ENCODE data around the gene TRIM74.
"Not testable (repeated sequence)": the region's sequence is repeated elsewhere in the genome, so short reads cannot be mapped to it uniquely, and the experiment has no call there.

The TRIM74 gene

GRCh38 chr7:72928216-72928615 lies 41.0 kb downstream of the TRIM74 start:
- H3K4me3 ChIP-seq (ENCODE audit: low read depth, low read length); DNase-seq (ENCODE audit: low read depth, low spot score); POLR2A ChIA-PET; CTCF ChIA-PET: not testable (repeated sequence)

GRCh38 chr7:72927791-72928190 lies 41.5 kb downstream of the TRIM74 start:
- CTCF ChIA-PET = interaction anchor here (1.3 kb wide), 1 partner anchor 25 kb away, joined by 3 read pairs; no protein-coding TSS in a partner anchor
- H3K4me3 ChIP-seq (ENCODE audit: low read depth, low read length); POLR2A ChIA-PET; DNase-seq (ENCODE audit: low read depth, low spot score): not testable (repeated sequence)

GRCh38 chr7:72925546-72926120 lies 43.6 kb downstream of the TRIM74 start:
- POLR2A ChIA-PET = no interaction called here

GRCh38 chr7:72924733-72925545 lies 44.3 kb downstream of the TRIM74 start, which contains the start of gene POM121:
TSS of gene POM121 (plus strand) at chr7:72925095. CDS start at chr7:72925122, 27 bp downstream.
- peak; percentile 29 for DNase-seq (ENCODE audit: low read depth, low spot score)
- ChIA-PET CTCF (no interaction called here), POLR2A (no interaction called here)
- TF ChIP-seq, protein P1, sequence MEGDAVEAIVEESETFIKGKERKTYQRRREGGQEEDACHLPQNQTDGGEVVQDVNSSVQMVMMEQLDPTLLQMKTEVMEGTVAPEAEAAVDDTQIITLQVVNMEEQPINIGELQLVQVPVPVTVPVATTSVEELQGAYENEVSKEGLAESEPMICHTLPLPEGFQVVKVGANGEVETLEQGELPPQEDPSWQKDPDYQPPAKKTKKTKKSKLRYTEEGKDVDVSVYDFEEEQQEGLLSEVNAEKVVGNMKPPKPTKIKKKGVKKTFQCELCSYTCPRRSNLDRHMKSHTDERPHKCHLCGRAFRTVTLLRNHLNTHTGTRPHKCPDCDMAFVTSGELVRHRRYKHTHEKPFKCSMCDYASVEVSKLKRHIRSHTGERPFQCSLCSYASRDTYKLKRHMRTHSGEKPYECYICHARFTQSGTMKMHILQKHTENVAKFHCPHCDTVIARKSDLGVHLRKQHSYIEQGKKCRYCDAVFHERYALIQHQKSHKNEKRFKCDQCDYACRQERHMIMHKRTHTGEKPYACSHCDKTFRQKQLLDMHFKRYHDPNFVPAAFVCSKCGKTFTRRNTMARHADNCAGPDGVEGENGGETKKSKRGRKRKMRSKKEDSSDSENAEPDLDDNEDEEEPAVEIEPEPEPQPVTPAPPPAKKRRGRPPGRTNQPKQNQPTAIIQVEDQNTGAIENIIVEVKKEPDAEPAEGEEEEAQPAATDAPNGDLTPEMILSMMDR (IDR thresholded peaks at IDR 0.05; ENCODE audit: insufficient read depth, low read length, missing control alignments) = no peak
- peak within 1 kb of the TSS; percentile 79 for H3K4me3 ChIP-seq (ENCODE audit: low read depth, low read length)

More at GRCh38 chr7:72925546-72926120, 43.6 kb downstream of the TRIM74 start:
- CTCF ChIA-PET = interaction anchor here (1.2 kb wide), 1 partner anchor 10 kb away, joined by 4 read pairs; no protein-coding TSS in a partner anchor
- peak overlapping the region; percentile 79 for H3K4me3 ChIP-seq (ENCODE audit: low read depth, low read length)
- DNase-seq (ENCODE audit: low read depth, low spot score) = no peak
- TF ChIP-seq, protein P1 (IDR thresholded peaks at IDR 0.05; ENCODE audit: insufficient read depth, low read length, missing control alignments) = no peak

- H3K4me3 ChIP-seq (ENCODE audit: low read depth, low read length) = peak overlapping the region; percentile 79
- no peak for DNase-seq (ENCODE audit: low read depth, low spot score)
- POLR2A ChIA-PET = no interaction called here
- TF ChIP-seq, protein P1 (IDR thresholded peaks at IDR 0.05; ENCODE audit: insufficient read depth, low read length, missing control alignments) = no peak
- CTCF ChIA-PET = no interaction called here
Measured at GRCh38 chr7:72924386-72924732, 44.9 kb downstream of the TRIM74 start.

- H3K4me3 ChIP-seq (ENCODE audit: low read depth, low read length) = no peak overlapping the region
- TF ChIP-seq, protein P1 (IDR thresholded peaks at IDR 0.05; ENCODE audit: insufficient read depth, low read length, missing control alignments) = no peak
- DNase-seq (ENCODE audit: low read depth, low spot score) = no peak
- ChIA-PET POLR2A (no interaction called here), CTCF (interaction anchor here (1.9 kb wide), 1 partner anchor 10 kb away, joined by 5 read pairs; no protein-coding TSS in a partner anchor)
Measured at GRCh38 chr7:72919256-72919775, 50.0 kb downstream of the TRIM74 start.

GRCh38 chr7:72914756-72915525 lies 54.3 kb downstream of the TRIM74 start:
- CTCF ChIA-PET = interaction anchor here (1.1 to 3.1 kb wide), 10 partner anchors 9 to 537 kb away, joined by 3 to 19 read pairs (median 6); partner anchors contain the start of gene TYW1B
- DNase-seq (ENCODE audit: low read depth, low spot score); POLR2A ChIA-PET; H3K4me3 ChIP-seq (ENCODE audit: low read depth, low read length): not testable (repeated sequence)
- TF ChIP-seq, protein P1 (IDR thresholded peaks at IDR 0.05; ENCODE audit: insufficient read depth, low read length, missing control alignments) = peak; percentile 35

- DNase-seq (ENCODE audit: low read depth, low spot score); POLR2A ChIA-PET; H3K4me3 ChIP-seq (ENCODE audit: low read depth, low read length): not testable (repeated sequence)
- CTCF ChIA-PET = interaction anchor here (2.9 kb wide), 1 partner anchor 87 kb away, joined by 19 read pairs; the partner anchor contains the start of gene TYW1B
Measured at GRCh38 chr7:72913750-72914149, 55.5 kb downstream of the TRIM74 start.

DNA sequence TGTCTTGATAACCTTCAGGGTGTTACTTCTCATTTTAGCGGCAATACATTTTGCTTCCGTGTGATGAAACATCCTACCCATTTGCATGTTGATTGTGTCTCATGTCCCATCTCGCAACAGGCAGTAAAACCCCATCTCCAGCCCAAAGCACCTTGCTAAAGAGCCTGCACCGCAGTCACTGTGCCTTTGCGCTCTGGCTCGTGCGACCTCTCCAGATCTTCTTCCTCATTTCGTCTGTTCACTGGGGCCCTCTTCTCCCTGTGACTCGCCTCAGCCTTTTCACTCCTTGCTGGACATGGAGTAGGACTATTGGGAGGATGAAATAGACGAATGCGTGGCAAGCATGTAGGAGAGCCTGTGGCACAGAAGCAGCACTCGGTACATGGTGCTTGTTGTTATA lies 57.9 kb downstream of the TRIM74 start:
- CTCF ChIA-PET; H3K4me3 ChIP-seq (ENCODE audit: low read depth, low read length); POLR2A ChIA-PET; DNase-seq (ENCODE audit: low read depth, low spot score): not testable (repeated sequence)

Data from AG04449 (cell line).